ENCODE results near the gene ACVR1B.

Gene ACVR1B

GRCh38 chr12:51951199-51951842 is at the start of gene ACVR1B:
TSS of gene ACVR1B (plus strand) at chr12:51951699. CDS start at chr12:51951744, 45 bp downstream.
- TF ChIP-seq CTCF (IDR thresholded peaks at IDR 0.05; ENCODE audit: insufficient read depth, low read length, missing control alignments): no peak
- DNase-seq (ENCODE audit: low read depth, low spot score): no peak
- peak within 1 kb of the TSS; percentile 83 for H3K4me3 ChIP-seq (ENCODE audit: low read depth, low read length)
- ChIA-PET POLR2A (no interaction called here), CTCF (interaction anchor here (0.9 to 4.2 kb wide), 4 partner anchors 29 to 75 kb away, joined by 3 to 31 read pairs (median 8); no protein-coding TSS in a partner anchor)

GRCh38 chr12:51901881-51902280 is 49.6 kb upstream of the ACVR1B start:
- H3K4me3 ChIP-seq (ENCODE audit: low read depth, low read length): no peak overlapping the region
- ChIA-PET CTCF (interaction anchor here (1.2 to 32.5 kb wide), 3 partner anchors 10 to 122 kb away, joined by 3 to 621 read pairs (median 4); partner anchors contain the start of gene ACVRL1), POLR2A (no interaction called here)
- TF ChIP-seq CTCF (IDR thresholded peaks at IDR 0.05; ENCODE audit: insufficient read depth, low read length, missing control alignments): no peak
- DNase-seq (ENCODE audit: low read depth, low spot score): no peak

- ChIA-PET POLR2A (no interaction called here), CTCF (interaction anchor here (0.6 to 32.5 kb wide), 8 partner anchors 6 to 88 kb away, joined by 3 to 621 read pairs (median 4); partner anchors contain the start of genes ACVRL1 and ANKRD33)
- TF ChIP-seq CTCF (IDR thresholded peaks at IDR 0.05; ENCODE audit: insufficient read depth, low read length, missing control alignments): no peak
- H3K4me3 ChIP-seq (ENCODE audit: low read depth, low read length): no peak overlapping the region
- no peak for DNase-seq (ENCODE audit: low read depth, low spot score)
These were observed 46.5 kb upstream of the ACVR1B start for GRCh38 chr12:51904951-51905470.

DNA sequence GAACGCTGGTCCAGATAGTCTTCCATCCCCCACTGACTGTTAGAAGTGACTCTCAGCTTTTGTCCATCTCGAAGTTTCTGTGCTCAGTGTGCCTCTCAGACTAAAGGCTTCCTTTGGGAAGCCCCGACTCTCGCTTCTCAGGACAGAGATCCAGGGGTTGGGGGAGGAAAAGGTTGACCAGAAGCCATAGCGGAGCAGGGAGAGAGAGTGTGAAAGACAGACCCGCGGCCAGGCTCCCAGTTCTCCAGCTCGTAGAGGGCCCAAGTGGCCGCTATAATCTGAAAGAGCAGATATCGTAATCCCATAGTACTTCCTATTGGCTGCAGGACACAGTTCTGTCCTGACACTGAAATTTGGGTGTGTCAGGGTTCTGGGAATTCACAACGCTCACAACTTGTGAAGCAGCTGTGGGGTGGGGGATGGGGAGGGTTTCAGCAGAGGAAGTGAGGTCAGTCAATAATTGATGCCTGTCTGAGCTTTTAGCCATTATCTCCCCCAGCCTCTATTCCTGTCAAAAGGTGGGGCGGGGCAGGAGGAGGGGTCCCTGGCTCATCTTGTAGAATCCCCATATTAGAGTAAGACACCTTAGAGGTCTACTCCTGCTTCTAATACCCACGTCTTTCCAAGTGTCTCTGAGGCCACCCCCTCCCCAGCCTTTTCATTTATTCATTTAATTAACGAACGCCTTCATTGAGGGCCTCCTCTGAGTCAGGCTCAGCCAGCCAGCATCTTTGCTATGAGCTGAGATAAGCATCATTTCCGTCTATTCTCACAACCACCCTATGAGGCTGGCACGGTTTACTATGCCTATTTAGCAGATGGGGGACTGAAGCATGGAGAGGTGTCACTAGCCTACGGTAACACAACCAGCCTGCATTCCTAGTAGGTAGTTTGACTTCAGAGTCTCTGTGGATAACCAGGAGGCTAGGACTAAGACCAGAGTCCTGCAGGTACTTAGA is 45.7 kb upstream of the ACVR1B start:
- TF ChIP-seq CTCF (IDR thresholded peaks at IDR 0.05; ENCODE audit: insufficient read depth, low read length, missing control alignments): no peak
- DNase-seq (ENCODE audit: low read depth, low spot score): no peak
- ChIA-PET POLR2A (no interaction called here), CTCF (interaction anchor here (0.9 to 32.5 kb wide), 7 partner anchors 6 to 88 kb away, joined by 3 to 621 read pairs (median 4); partner anchors contain the start of genes ACVRL1 and ANKRD33)
- no peak overlapping the region for H3K4me3 ChIP-seq (ENCODE audit: low read depth, low read length)

DNA sequence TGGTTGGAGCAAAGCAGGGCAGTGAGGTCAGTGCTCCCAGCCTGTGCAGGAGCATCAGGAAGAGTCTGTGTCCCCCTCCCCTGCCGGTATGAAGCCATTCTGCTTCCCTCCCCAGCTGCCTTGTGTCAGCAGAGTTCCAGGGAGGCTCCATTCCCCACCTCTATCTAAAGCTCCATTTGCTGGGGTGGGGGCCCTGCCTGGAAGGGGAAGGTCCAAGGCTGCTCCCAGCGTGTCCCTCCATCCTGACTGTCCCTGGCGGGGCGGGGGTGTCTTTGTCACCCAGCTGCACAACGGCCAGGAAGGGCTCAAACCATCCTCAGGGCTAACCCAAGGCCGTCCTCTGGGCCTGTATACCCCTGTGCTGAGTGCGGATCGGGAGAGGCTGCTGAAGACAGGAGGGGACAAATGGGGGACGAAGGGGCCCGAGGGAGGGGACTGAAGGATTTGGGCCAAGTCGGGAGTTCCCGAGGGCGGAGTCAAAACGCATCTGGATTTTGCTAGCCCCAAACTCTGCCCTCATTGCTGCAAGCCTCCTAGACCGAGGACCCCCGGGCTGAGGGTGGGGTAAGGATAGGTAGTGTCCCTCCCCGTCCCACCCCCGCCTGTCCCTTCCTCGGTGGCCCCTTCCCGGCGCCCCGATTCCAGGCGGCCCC is 44.9 kb upstream of the ACVR1B start:
- no peak for TF ChIP-seq CTCF (IDR thresholded peaks at IDR 0.05; ENCODE audit: insufficient read depth, low read length, missing control alignments)
- peak overlapping the region; percentile 54 for H3K4me3 ChIP-seq (ENCODE audit: low read depth, low read length)
- ChIA-PET POLR2A (no interaction called here), CTCF (interaction anchor here (1.4 to 32.5 kb wide), 3 partner anchors 7 to 79 kb away, joined by 5 to 621 read pairs (median 621); partner anchors contain the start of genes ACVRL1 and ANKRD33)
- no peak for DNase-seq (ENCODE audit: low read depth, low spot score)

Measured in AG04449 (cell line).